HUES6 (cell line): ENCODE measurements around the gene SPINK9.
"Not testable (repeated sequence)": the region's sequence is repeated elsewhere in the genome, so short reads cannot be mapped to it uniquely, and the experiment has no call there.

Source experiments
- H3K27ac ChIP-seq: 2 replicates; pipeline ENCODE4 v1.7.0; 2013; ENCODE audit warnings: low read depth, mild to moderate bottlenecking, low read length, inconsistent platforms
- H3K27me3 ChIP-seq: 2 replicates; pipeline ENCODE4 v1.6.1; 2013; ENCODE audit warnings: low read length; ENCODE audit not compliant: control insufficient read depth, insufficient read depth
- H3K36me3 ChIP-seq: 2 replicates; pipeline ENCODE4 v1.6.1; 2013; ENCODE audit warnings: low read length; ENCODE audit not compliant: control insufficient read depth, insufficient read depth
- H3K4me1 ChIP-seq: 2 replicates; pipeline ENCODE4 v1.6.1; 2013; ENCODE audit warnings: low read length; ENCODE audit not compliant: control insufficient read depth, insufficient read depth
- H3K4me3 ChIP-seq: 2 replicates; pipeline ENCODE4 v1.5.1; 2013; ENCODE audit warnings: low read depth, low read length
- H3K9ac ChIP-seq: one replicate; pipeline ENCODE4 v1.6.1; 2013; ENCODE audit warnings: mild to moderate bottlenecking, low read length
- H3K9me3 ChIP-seq: 2 replicates; pipeline ENCODE4 v1.6.1; 2013; ENCODE audit warnings: low read depth, low read length; ENCODE audit not compliant: control insufficient read depth, insufficient read depth

SPINK9 gene

GRCh38 chr5:148320011-148320963 is 15.1 kb upstream of the SPINK9 start:
- Histone ChIP-seq H3K4me3 (peak overlapping the region; percentile 83), H3K9ac (peak overlapping the region; percentile 82)
- H3K36me3 ChIP-seq, H3K27me3 ChIP-seq, H3K4me1 ChIP-seq, H3K27ac ChIP-seq, H3K9me3 ChIP-seq: not testable (repeated sequence)

DNA sequence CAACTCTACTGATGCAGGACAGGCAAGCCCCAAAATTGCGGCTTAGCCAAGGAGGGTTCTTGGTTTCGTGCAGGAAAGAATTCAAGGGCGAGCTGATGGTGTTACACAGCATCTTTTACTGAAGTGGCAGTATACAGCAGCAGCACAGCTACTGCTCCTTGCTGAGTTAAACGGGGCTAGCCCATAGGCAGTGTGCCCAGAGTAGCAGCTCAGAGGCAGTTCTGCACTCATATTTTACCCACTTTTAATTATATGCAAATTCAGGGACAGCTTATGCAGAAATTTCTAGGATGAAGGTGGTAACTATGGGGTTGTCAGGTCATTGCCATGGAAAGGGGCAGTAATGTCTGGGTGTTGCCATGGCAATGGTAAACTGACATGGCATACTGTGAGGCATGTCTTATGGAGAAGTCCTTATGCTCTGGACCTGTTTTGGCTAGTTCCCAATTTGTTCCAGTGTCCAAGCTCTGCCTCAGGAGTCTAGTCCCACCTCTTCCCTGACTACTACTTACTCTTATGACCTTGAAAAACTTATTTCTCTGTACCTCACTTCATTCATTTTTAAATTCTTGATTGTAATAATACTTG is 2.0 kb upstream of the SPINK9 start:
- H3K27ac ChIP-seq = no peak overlapping the region
- H3K4me3 ChIP-seq = no peak overlapping the region
- H3K9ac ChIP-seq = no peak overlapping the region
- no peaks in the 10 kb centered on the region for H3K36me3 ChIP-seq
- no peaks in the 10 kb centered on the region for H3K4me1 ChIP-seq
- no peaks in the 10 kb centered on the region for H3K27me3 ChIP-seq
- H3K9me3 ChIP-seq = no peaks in the 10 kb centered on the region; the same call in 1 of the 2 replicates

DNA sequence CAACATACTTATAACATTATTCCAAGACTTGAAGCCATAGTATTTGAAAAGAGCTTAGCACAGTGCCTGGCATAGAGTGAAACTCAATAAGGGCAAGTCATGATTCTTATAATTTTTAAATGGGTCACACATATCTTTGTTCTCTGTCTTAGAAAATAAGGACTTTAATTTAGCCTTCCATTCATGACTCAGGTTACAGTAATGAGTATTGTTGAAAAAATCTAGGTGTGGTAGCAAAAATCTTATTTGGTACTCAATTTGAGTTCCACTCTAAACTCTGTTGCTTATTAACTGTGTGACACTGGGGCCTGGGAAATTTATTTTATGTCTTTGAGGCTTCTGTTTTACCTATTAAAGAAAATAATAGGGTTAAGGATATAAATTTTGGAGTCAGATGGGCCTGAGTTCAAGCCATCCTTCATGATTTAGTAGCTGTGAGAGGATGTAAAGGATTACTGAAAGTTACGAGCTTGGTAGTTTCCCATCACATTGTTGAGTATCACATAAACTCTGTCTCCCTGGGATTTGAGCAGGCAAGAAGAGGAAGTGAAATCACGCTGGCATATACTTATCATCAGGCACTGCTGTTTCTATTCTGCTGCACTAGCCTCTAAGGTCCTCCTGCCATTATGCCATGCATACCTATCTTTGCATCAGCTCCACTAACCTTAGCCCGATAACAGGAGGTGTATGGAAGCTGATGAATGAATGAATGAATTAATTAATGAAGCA is 1.5 kb downstream of the SPINK9 start:
- no peaks in the 10 kb centered on the region for H3K4me1 ChIP-seq
- no peak overlapping the region for H3K9ac ChIP-seq
- no peaks in the 10 kb centered on the region for H3K9me3 ChIP-seq
- no peak overlapping the region for H3K4me3 ChIP-seq
- no peaks in the 10 kb centered on the region for H3K27me3 ChIP-seq
- no peak overlapping the region for H3K27ac ChIP-seq
- no peaks in the 10 kb centered on the region for H3K36me3 ChIP-seq

DNA sequence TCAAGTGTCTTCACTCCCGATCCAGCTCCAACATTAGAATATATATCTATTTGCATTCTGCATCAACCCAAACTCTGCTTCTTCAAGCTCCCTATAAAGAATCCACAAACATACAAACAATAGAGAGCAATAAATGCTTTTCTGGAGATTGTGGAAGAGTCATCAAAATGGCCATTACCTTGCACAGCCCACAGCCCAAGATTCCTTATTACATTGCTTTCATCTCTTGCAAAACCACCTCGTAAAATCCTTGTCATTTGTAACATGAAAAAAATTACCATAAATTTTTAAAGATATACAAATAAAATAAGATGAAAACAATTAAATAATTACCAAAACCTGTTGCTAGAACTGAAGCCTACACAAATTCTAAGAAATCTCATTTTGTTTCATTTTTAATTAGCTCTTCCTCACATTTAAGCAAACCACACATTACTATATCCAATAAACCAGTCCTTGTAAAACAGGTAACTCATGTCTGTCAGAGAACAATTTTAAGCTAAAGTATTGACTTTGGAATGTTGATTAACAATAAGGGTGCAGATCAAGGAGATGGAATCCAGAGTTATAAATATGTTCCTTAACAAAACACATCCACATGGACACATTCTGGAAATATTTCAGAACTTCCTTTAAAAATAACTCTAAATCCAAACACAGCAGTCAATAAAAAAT is 7.1 kb downstream of the SPINK9 start:
- H3K9ac ChIP-seq = no peak overlapping the region

DNA sequence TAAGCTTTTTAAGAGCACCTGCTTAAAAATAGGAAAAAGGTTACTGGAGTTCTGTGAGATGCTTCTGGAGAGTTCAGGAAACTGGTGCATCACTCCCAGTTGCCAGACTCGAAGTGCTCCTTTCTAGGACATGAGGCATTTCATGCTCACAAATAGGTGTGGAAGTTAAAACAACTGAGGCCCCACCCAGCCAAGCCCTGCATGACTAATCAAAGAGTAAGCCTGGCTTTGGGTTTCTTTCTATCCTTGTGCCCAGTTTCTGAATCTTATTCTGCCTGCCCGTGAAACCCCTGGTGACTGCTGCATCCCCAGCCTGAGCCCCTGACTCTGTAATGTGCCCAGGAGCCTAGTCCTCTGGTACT is 7.7 kb downstream of the SPINK9 start:
- H3K36me3 ChIP-seq = no peaks in the 10 kb centered on the region
- H3K27ac ChIP-seq = no peak overlapping the region
- H3K9me3 ChIP-seq = no peaks in the 10 kb centered on the region
- no peak overlapping the region for H3K4me3 ChIP-seq
- H3K27me3 ChIP-seq = no peaks in the 10 kb centered on the region
- no peak overlapping the region for H3K9ac ChIP-seq
- peaks cover 4% of the 10 kb centered on the region; the same call in 1 of the 2 replicates for H3K4me1 ChIP-seq

More for the DNA sequence above, 7.1 kb downstream of the SPINK9 start:
- Histone ChIP-seq H3K27me3 (no peaks in the 10 kb centered on the region), H3K36me3 (no peaks in the 10 kb centered on the region), H3K4me3 (no peak overlapping the region), H3K27ac (no peak overlapping the region), H3K9me3 (no peaks in the 10 kb centered on the region), H3K4me1 (peaks cover 4% of the 10 kb centered on the region; the same call in 1 of the 2 replicates)

DNA sequence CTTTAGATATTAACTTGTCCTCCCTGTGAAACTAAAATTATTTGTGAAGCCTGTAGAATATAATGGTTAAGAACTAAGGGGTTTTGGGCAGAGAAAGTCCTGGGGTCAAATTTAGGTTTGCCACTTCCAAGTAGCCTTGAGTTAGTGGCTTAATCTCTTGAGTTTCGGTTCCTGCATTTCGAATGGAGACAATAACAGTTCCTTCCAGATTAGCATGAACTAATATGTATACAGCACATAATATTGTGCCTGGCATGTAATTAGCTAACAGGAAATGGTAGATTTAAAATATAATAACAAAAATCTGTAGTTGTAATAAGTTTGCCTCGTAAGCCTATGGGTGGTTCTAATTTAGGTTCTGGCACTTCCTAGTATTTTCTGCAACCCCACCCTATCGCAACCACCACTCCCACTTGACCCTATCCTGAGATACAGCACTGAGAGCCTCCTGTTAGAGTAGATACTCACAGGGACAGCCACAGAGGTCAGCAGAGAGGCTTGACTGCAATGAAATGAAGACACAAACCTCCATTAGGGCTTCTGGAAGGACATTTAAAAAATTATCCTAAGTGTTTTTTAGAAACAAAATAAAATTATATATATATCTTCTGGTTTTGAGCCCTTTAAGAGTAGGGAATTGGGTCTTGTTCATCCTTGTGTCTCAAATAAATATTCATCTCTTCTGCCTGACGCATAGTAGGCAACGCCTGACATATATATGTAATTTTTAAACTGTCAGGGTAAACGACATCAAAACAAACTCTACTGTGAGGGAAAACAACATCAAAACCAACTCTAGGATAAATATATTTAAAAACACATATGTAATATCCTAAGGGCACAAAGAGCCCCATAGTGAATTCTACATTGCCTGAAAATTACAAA is 8.5 kb downstream of the SPINK9 start:
- Histone ChIP-seq H3K27ac (no peak overlapping the region), H3K36me3 (no peaks in the 10 kb centered on the region), H3K4me1 (peaks cover 4% of the 10 kb centered on the region; the same call in 1 of the 2 replicates), H3K4me3 (no peak overlapping the region), H3K9ac (no peak overlapping the region), H3K9me3 (no peaks in the 10 kb centered on the region), H3K27me3 (no peaks in the 10 kb centered on the region)

GRCh38 chr5:148347706-148348105 is 12.3 kb downstream of the SPINK9 start:
- Histone ChIP-seq H3K27me3 (no peaks in the 10 kb centered on the region), H3K4me1 (peaks cover 4% of the 10 kb centered on the region; the same call in 1 of the 2 replicates), H3K36me3 (no peaks in the 10 kb centered on the region), H3K9me3 (no peaks in the 10 kb centered on the region), H3K4me3 (no peak overlapping the region), H3K27ac (no peak overlapping the region), H3K9ac (no peak overlapping the region)

- Histone ChIP-seq H3K9ac (no peak overlapping the region), H3K36me3 (no peaks in the 10 kb centered on the region), H3K4me1 (no peaks in the 10 kb centered on the region), H3K27me3 (no peaks in the 10 kb centered on the region), H3K27ac (no peak overlapping the region), H3K9me3 (no peaks in the 10 kb centered on the region), H3K4me3 (no peak overlapping the region)
Measured at GRCh38 chr5:148352696-148353095, 17.3 kb downstream of the SPINK9 start.

DNA sequence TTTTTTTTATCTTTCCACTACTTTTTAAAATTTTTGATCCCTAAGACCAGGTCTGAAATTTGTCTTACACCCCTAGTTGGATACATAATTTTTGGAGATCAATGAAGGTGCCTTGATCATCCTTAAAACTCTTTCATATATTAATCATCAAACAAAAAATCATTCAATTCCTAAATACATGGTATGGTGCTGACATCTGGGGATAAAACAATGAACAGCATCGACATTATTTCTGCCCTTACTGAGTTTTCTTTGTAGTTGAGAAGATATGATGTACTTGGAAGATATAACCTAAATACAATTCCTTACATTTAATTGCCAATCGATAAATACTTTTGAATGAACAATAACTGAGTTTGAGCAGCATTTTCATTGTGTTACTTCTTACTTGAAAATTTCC is 18.3 kb downstream of the SPINK9 start:
- Histone ChIP-seq H3K36me3 (no peaks in the 10 kb centered on the region), H3K27ac (no peak overlapping the region), H3K9ac (no peak overlapping the region), H3K9me3 (no peaks in the 10 kb centered on the region), H3K27me3 (no peaks in the 10 kb centered on the region), H3K4me1 (no peaks in the 10 kb centered on the region), H3K4me3 (no peak overlapping the region)

DNA sequence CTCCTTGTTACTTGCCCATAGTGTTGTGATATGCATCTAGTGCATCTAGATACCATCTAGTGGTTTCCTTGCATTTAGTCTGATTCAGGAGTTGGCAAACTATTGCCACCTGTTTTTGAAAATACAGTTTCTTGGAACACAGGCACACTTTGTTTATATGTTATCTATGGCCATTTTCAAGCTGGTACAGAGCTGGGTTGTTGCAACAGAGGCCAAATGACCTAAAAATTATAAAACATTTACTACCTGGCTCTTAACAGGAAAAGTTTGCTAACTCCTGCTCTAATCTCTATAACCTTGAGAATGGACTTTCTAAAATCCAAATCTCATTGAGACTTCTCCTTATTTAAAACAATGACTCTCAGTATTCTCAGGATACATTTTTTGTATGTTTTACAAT is 29.0 kb downstream of the SPINK9 start:
- Histone ChIP-seq H3K27ac (no peak overlapping the region), H3K9ac (no peak overlapping the region), H3K4me1 (no peaks in the 10 kb centered on the region), H3K36me3 (no peaks in the 10 kb centered on the region), H3K9me3 (no peaks in the 10 kb centered on the region), H3K4me3 (no peak overlapping the region), H3K27me3 (no peaks in the 10 kb centered on the region)
